ENCODE results near the gene AIG1. TPM values are rescaled to one million over a fixed set of nuclear protein-coding genes. Genes with fewer than 3 reads are reported as not detected.

AIG1 gene
- total and polyA plus RNA-seq, 2 of the 4 experiments (the other 2 are of a cell fraction), result 21.3 to 27.1 TPM

DNA sequence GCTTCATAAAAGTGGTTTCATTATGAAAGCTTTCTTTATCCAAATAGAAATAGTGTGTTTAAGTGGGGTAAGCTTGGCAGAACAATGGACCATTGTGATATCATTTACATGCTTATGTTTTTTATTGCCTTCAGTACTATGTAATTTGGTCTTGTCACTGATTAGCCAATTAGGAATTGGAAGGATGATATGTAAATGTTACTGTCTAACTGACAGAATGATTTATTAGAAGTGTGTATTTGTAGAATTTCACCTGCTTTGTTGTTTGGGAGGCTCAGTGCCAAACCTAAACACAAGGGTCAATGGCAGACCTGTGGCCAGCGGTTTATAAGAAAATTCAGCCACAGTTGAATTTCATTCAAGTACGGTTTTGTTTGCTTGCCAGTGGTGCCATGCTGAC, 39.0 kb downstream of the AIG1 start:
- Histone ChIP-seq H4K91ac (ENCODE audit: insufficient read depth, low read depth, low read length) (no peak overlapping the region), H2AK9ac (replicated peaks; ENCODE audit: low read depth, low read length, poor library complexity) (no peak overlapping the region), H4K5ac (ENCODE audit: low read depth, low read length) (no peak overlapping the region), H3K27me3 (ENCODE audit: control insufficient read depth, insufficient read depth, low read length) (no peaks in the 10 kb centered on the region), H3K9me3 (ENCODE audit: control insufficient read depth, insufficient read depth, low read length) (no peaks in the 10 kb centered on the region), H2BK5ac (ENCODE audit: low read depth, low read length, poor library complexity, severe bottlenecking) (no peak overlapping the region), H3K27ac (ENCODE audit: insufficient read depth, low read length) (no peak overlapping the region), H3K4ac (ENCODE audit: low read depth, low read length) (no peak overlapping the region), H3K9ac (ENCODE audit: low read depth, low read length) (no peak overlapping the region), H4K8ac (ENCODE audit: low read depth in 2 of 2, low read length in 2 of 2) (no peak overlapping the region), H3K23ac (ENCODE audit: low read depth, low read length) (no peak overlapping the region), H2BK15ac (ENCODE audit: low read depth, low read length) (no peak overlapping the region), H2BK120ac (ENCODE audit: low read depth, low read length) (no peak overlapping the region), H3K4me1 (ENCODE audit: control insufficient read depth, insufficient read depth, low read length) (no peaks in the 10 kb centered on the region), H2AFZ (replicated peaks; ENCODE audit: low read length, poor library complexity) (no peak overlapping the region), H3K4me2 (ENCODE audit: low read depth, low read length) (no peak overlapping the region), H3K56ac (ENCODE audit: extremely low read depth, insufficient read depth, low read length) (no peak overlapping the region), H3K18ac (ENCODE audit: low read depth, low read length) (no peak overlapping the region), H2BK20ac (ENCODE audit: low read depth, low read length) (no peak overlapping the region), H3K4me3 (ENCODE audit: insufficient read depth, low read depth, low read length) (no peak overlapping the region), H3K9me1 (ENCODE audit: insufficient read depth, low read length) (no peaks in the 10 kb centered on the region), H2AK5ac (ENCODE audit: low read depth, low read length) (no peak overlapping the region), H4K20me1 (ENCODE audit: insufficient read depth, low read length) (no peaks in the 10 kb centered on the region), H3K14ac (replicated peaks; ENCODE audit: low read depth, low read length) (no peak overlapping the region), H3K36me3 (ENCODE audit: control insufficient read depth, insufficient read depth, low read length) (no peaks in the 10 kb centered on the region), H3K79me1 (ENCODE audit: low read depth in 1 of 2, low read length in 2 of 2) (peaks cover 0 to 3% of the 10 kb centered on the region in 2 experiments; a peak in 1 of 4 replicates)
- ChIA-PET CTCF (no interaction called here), POLR2A (ENCODE audit: unreplicated experiment) (no interaction called here)
- DNase-seq, result no peak
- intact Hi-C loops (cut with micrococcal nuclease), result no loop called here
- in situ Hi-C loops (cut with MboI; ENCODE audit: low sequenced_read_pairs), result no loop called here
- WGBS, 2 experiments (ENCODE audit: extremely low coverage in 2 of 2, insufficient read length in 1 of 2), result no CpG with 5 or more reads among the region's 2 CpGs
- ATAC-seq (ENCODE audit: low read depth), result no peak
- TF ChIP-seq FOS (IDR thresholded peaks at IDR 0.05; ENCODE audit: low read depth, low read length) (no peak), CHD1 (IDR thresholded peaks at IDR 0.05; ENCODE audit: low read depth, low read length) (no peak), RAD21 (IDR thresholded peaks at IDR 0.05; ENCODE audit: low read length) (no peak)
- TF ChIP-seq, protein P1, sequence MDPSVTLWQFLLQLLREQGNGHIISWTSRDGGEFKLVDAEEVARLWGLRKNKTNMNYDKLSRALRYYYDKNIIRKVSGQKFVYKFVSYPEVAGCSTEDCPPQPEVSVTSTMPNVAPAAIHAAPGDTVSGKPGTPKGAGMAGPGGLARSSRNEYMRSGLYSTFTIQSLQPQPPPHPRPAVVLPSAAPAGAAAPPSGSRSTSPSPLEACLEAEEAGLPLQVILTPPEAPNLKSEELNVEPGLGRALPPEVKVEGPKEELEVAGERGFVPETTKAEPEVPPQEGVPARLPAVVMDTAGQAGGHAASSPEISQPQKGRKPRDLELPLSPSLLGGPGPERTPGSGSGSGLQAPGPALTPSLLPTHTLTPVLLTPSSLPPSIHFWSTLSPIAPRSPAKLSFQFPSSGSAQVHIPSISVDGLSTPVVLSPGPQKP (IDR thresholded peaks at IDR 0.05; ENCODE audit: borderline replicate concordance, low read depth, low read length), result no peak
- no TSS peak for BruUV-seq (replicated peaks)
- dilution Hi-C loops (cut with HindIII; ENCODE audit: low sequenced_read_pairs, unreplicated experiment), result no loop called here
